Right kidney (tissue), 1 donor: ENCODE data around the gene HS3ST3B1.
A peak's percentile ranks its signal among the peaks of the same experiment; 100 is the strongest.

Source experiments
- DNase-seq: peaks from one replicate; pipeline ENCODE4 v3.0.0-alpha.2; 2016

The HS3ST3B1 gene

GRCh38 chr17:14320734-14321475, 20.0 kb downstream of the HS3ST3B1 start:
- DNase-seq, result peak; percentile 53

- no peak for DNase-seq
These were observed 20.6 kb downstream of the HS3ST3B1 start for GRCh38 chr17:14321476-14321949.

GRCh38 chr17:14321980-14322776, 21.3 kb downstream of the HS3ST3B1 start:
- DNase-seq, result no peak

- no peak for DNase-seq
These were observed 22.7 kb downstream of the HS3ST3B1 start for GRCh38 chr17:14323522-14323981.

GRCh38 chr17:14325618-14326167, 24.8 kb downstream of the HS3ST3B1 start:
- no peak for DNase-seq

GRCh38 chr17:14329900-14330491, 29.1 kb downstream of the HS3ST3B1 start:
- DNase-seq, result no peak

- DNase-seq, result no peak
These were observed 29.6 kb downstream of the HS3ST3B1 start for GRCh38 chr17:14330492-14330962.

- DNase-seq, result no peak
These were observed 30.5 kb downstream of the HS3ST3B1 start for GRCh38 chr17:14331225-14331981.

GRCh38 chr17:14331982-14332298, 31.1 kb downstream of the HS3ST3B1 start:
- DNase-seq, result no peak

GRCh38 chr17:14332331-14332730, 31.4 kb downstream of the HS3ST3B1 start:
- no peak for DNase-seq

GRCh38 chr17:14333506-14333905, 32.6 kb downstream of the HS3ST3B1 start:
- no peak for DNase-seq

GRCh38 chr17:14334276-14334840, 33.5 kb downstream of the HS3ST3B1 start:
- DNase-seq, result no peak

GRCh38 chr17:14334919-14335318, 34.0 kb downstream of the HS3ST3B1 start:
- DNase-seq, result no peak

GRCh38 chr17:14336418-14336817, 35.5 kb downstream of the HS3ST3B1 start:
- no peak for DNase-seq

- no peak for DNase-seq
These were observed 36.8 kb downstream of the HS3ST3B1 start for GRCh38 chr17:14337596-14338079.

- no peak for DNase-seq
These were observed 40.2 kb downstream of the HS3ST3B1 start for GRCh38 chr17:14340857-14341754.

- DNase-seq, result no peak
These were observed 41.0 kb downstream of the HS3ST3B1 start for GRCh38 chr17:14341866-14342265.

GRCh38 chr17:14346801-14347200, 45.9 kb downstream of the HS3ST3B1 start:
- DNase-seq, result no peak

- DNase-seq, result no peak
These were observed 50.6 kb downstream of the HS3ST3B1 start for GRCh38 chr17:14351493-14351892.

GRCh38 chr17:14352136-14352535, 51.3 kb downstream of the HS3ST3B1 start:
- DNase-seq, result no peak
